Kidney epithelial cell (primary cell): ENCODE measurements around the gene CLTB. TPM values are rescaled to one million over a fixed set of nuclear protein-coding genes. Genes with fewer than 3 reads are reported as not detected.
"Not testable (repeated sequence)": the region's sequence is repeated elsewhere in the genome, so short reads cannot be mapped to it uniquely, and the experiment has no call there.

ENCODE experiments used
- DNase-seq: peaks from one replicate; pipeline ENCODE4 v3.0.0-alpha.2; 2010; ENCODE audit warnings: low read depth
- H3K27me3 ChIP-seq: 2 replicates; pipeline ENCODE4 v1.6.0; 2011; ENCODE audit warnings: low read length; ENCODE audit not compliant: control insufficient read depth, insufficient read depth
- H3K36me3 ChIP-seq: 2 replicates; pipeline ENCODE4 v1.5.1; 2011; ENCODE audit warnings: low read length; ENCODE audit not compliant: control insufficient read depth, insufficient read depth
- H3K4me3 ChIP-seq: 2 replicates; pipeline ENCODE4 v1.5.1; 2011; ENCODE audit warnings: low read depth, mild to moderate bottlenecking, control low read depth, low read length
- total RNA-seq: library from RNA; depleted of rRNA; stranded (reverse); fragments of >200 nt; gene quantifications from 2 replicates; pipeline ENCODE4 v1.2.3, GENCODE V29; 2015
- TF ChIP-seq, protein P1 (sequence below): IDR thresholded peaks from 2 replicates; pipeline ENCODE4 v1.5.1; 2011; ENCODE audit warnings: mild to moderate bottlenecking, moderate library complexity, low read length, control low read depth, inconsistent platforms; ENCODE audit not compliant: insufficient read depth, poor library complexity, severe bottlenecking

The CLTB gene
- total RNA-seq, 1 donor from 2014 or later, result 172 TPM

DNA sequence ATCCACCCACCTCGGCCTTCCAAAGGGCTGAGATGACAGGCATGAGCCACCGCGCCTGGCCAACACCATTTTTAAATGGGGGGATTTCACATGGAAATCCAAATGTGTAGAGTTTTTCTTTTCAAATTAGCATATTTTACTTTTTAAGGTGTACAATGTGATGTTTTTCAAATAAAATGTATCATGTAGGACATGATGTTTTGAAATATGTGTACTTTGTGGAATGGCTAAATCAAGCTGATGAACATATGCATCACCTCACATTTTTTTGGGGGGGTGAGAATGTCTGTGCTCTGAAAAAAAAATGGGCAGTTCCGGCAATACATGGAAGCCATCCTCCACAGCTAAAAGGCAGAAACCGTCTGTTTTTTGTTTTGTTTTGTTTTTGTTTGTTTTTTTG lies 28.4 kb upstream of the CLTB start:
- H3K4me3 ChIP-seq, result no peak overlapping the region
- no peak for DNase-seq
- TF ChIP-seq, protein P1, sequence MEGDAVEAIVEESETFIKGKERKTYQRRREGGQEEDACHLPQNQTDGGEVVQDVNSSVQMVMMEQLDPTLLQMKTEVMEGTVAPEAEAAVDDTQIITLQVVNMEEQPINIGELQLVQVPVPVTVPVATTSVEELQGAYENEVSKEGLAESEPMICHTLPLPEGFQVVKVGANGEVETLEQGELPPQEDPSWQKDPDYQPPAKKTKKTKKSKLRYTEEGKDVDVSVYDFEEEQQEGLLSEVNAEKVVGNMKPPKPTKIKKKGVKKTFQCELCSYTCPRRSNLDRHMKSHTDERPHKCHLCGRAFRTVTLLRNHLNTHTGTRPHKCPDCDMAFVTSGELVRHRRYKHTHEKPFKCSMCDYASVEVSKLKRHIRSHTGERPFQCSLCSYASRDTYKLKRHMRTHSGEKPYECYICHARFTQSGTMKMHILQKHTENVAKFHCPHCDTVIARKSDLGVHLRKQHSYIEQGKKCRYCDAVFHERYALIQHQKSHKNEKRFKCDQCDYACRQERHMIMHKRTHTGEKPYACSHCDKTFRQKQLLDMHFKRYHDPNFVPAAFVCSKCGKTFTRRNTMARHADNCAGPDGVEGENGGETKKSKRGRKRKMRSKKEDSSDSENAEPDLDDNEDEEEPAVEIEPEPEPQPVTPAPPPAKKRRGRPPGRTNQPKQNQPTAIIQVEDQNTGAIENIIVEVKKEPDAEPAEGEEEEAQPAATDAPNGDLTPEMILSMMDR, result no peak
- H3K27me3 ChIP-seq, result no peaks in the 10 kb centered on the region
- H3K36me3 ChIP-seq, result no peaks in the 10 kb centered on the region

DNA sequence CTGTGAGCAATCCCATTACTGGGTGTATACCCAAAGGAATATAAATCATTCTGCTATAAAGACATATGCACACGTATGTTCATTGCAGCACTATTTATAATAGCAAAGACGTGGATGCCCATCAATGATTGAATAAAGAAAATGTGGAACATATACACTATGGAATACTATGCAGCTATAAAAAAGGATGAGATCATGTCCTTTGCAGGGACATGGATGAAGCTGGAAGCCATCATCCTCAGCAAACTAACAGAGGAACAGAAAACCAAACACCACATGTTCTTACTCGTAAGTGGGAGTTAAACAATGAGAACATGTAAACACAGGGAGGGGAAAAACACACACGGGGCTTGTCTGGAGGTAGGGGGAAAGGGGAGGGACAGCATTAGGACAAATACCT lies 26.6 kb upstream of the CLTB start:
- H3K36me3 ChIP-seq, H3K27me3 ChIP-seq, H3K4me3 ChIP-seq, DNase-seq: not testable (repeated sequence)

GRCh38 chr5:176441921-176442323 lies 25.6 kb upstream of the CLTB start:
- no peak for DNase-seq

DNA sequence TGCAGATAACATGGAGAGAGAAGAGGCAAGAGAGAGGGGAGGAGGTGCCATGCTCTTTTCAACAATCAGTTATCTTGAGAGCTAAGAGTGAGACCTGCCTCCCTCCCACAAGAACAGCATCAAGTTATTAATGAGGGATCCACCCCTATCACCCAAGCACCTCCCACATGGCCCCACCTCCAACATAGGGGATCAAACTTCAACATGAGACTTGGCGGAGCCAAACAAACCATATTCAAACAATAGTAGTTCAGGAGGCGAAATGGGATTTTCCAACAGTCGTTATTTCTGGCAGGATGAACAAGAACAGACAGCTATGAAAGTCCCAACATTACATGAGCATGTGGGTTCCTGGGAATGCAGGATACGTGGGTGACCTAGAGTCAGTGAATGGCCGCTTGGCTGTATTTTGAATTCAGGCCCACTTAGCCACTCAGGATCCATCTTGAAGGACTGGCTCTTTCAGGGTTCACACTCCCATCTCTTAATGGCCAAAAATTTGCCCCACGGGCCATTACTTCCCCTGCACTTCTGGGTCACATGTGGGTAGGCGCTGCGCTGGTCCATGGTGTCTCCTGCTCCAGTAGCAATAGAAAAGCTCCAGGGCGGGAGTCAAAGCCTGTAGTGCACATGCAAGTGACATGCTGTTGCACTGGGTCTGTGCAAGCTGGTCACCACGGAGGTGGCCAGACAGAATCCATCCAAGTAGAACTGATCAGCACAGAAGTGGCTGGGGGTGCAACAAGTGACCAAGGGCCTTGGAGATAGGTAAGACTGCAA lies 24.8 kb upstream of the CLTB start:
- DNase-seq, result no peak
- TF ChIP-seq, protein P1, result no peak

More at GRCh38 chr5:176441921-176442323, 25.6 kb upstream of the CLTB start:
- Histone ChIP-seq H3K36me3 (no peaks in the 10 kb centered on the region), H3K27me3 (no peaks in the 10 kb centered on the region), H3K4me3 (no peak overlapping the region)
- TF ChIP-seq, protein P1, result no peak

GRCh38 chr5:176438959-176439757 lies 22.8 kb upstream of the CLTB start:
- Histone ChIP-seq H3K36me3 (no peaks in the 10 kb centered on the region), H3K27me3 (no peaks in the 10 kb centered on the region), H3K4me3 (no peak overlapping the region)
- TF ChIP-seq, protein P1, result no peak
- peak; percentile 61 for DNase-seq

More for the DNA sequence above, 24.8 kb upstream of the CLTB start:
- Histone ChIP-seq H3K4me3 (no peak overlapping the region), H3K27me3 (no peaks in the 10 kb centered on the region), H3K36me3 (no peaks in the 10 kb centered on the region)

GRCh38 chr5:176436656-176437055 lies 20.3 kb upstream of the CLTB start:
- H3K36me3 ChIP-seq, result no peaks in the 10 kb centered on the region
- no peak for DNase-seq
- H3K4me3 ChIP-seq, result no peak overlapping the region
- TF ChIP-seq, protein P1, result no peak
- no peaks in the 10 kb centered on the region for H3K27me3 ChIP-seq
